Activated CD8-positive, alpha-beta memory T cell treated with anti-CD3 and anti-CD28 coated beads, Interleukin-2, amount 10 ng/mL, durations not matched to agents 7 days and 5 days (primary cell): Measurements from ENCODE around the gene ADAMTS17. TPM values are rescaled to one million over a fixed set of nuclear protein-coding genes. Genes with fewer than 3 reads are reported as not detected.

ENCODE experiments used
- ATAC-seq: fragments of 150-1000 bp; cut with Tn5 transposase; one replicate; pipeline ENCODE4 v1.10.0; 2021; ENCODE audit warnings: moderate library complexity
- CTCF ChIA-PET: fragments of 350-600 bp; sonication (Branson Sonifier 250); formaldehyde crosslinking; loops from one replicate; lab custom pipeline; 2021; ENCODE audit warnings: antibody characterized with exemption; lab: Charles Lee
- DNase-seq: peaks from one replicate; pipeline ENCODE4 v3.0.0-alpha.2; 2020
- H3K27ac Mint-ChIP-seq: one replicate; pipeline ENCODE4 v1.8.0; 2021; ENCODE audit warnings: mild to moderate bottlenecking, mixed read lengths
- H3K27me3 Mint-ChIP-seq: one replicate; pipeline ENCODE4 v1.8.0; 2021; ENCODE audit warnings: mixed read lengths
- H3K36me3 Mint-ChIP-seq: one replicate; pipeline ENCODE4 v1.8.0; 2021; ENCODE audit warnings: mild to moderate bottlenecking, mixed read lengths
- H3K4me1 Mint-ChIP-seq: one replicate; pipeline ENCODE4 v1.8.0; 2021; ENCODE audit warnings: mixed read lengths
- H3K4me3 Mint-ChIP-seq: one replicate; pipeline ENCODE4 v1.8.0; 2021; ENCODE audit warnings: mild to moderate bottlenecking, moderate library complexity, mixed read lengths
- H3K9me3 Mint-ChIP-seq: one replicate; pipeline ENCODE4 v1.8.0; 2022; ENCODE audit warnings: low read depth, mixed read lengths
- total RNA-seq, 2 experiments: library from RNA; stranded (reverse); gene quantifications; one replicate each; pipeline ENCODE4 v1.2.3, GENCODE V29; 2021

Gene ADAMTS17
- total RNA-seq, 2 experiments from 2014 or later, result 1.6 to 1.9 TPM

DNA sequence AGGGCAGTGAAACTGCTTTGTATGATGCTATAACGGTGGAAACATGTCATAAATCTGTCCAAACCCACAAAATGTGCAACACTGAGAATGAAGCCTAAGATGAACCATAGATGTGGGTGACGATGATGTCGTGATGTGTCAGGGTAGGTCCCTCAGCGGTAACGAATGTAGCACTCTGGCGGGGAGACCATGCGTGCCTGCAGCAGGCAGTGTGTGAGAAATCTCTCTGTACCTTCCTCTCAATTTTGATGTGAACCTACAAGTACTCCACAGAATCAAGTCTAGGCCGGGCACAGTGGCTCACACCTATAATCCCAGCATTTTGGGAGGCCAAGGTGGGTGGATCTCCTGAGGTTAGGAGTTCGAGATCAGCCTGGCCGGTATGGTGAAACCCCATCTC, 340.4 kb downstream of the ADAMTS17 start:
- DNase-seq (no peak), ATAC-seq (no peak)
- Mint-ChIP-seq H3K27ac (no peak overlapping the region), H3K4me3 (no peak overlapping the region), H3K36me3 (no peaks in the 10 kb centered on the region), H3K27me3 (no peaks in the 10 kb centered on the region), H3K9me3 (no peaks in the 10 kb centered on the region), H3K4me1 (no peaks in the 10 kb centered on the region)
- CTCF ChIA-PET, result no interaction called here

DNA sequence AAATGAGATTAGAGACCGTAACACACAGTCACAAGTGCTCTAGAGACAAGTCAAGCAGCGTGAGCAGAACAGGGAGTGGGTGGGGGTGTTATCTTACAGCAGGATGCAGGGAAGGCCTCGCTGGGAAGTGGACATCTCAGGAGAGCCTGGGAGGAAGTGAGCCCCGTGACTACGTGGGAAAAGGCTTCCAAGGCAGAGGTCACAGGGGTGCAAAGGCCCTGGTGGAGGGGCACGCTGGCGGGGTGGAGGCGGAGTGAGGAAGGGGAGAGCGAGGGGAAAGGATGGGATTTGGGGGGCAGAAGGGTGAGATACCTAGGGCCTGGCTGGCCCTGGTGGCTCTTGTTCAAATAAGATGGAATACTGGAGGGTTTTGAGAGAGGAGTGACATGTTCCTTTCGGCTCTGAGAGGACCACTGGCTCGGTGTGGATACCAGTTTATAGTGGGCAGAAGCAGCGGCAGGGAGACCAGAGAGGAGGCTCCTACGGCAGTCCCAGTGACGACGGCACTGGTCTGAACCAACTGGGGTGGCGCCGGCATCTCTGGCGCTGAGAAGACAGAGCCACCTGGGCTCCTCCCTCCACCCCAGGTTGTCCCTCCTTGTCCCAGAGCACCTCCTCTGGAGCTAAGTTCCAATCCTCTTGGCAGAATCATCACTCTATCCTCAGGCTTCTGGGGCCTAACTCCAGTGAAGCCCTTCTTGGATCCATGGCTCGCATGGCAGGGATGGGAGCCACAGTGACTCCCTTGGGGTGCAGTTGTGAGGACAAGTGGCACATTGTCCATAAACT, 342.3 kb downstream of the ADAMTS17 start:
- no peaks in the 10 kb centered on the region for H3K4me1 Mint-ChIP-seq
- no peak overlapping the region for H3K4me3 Mint-ChIP-seq
- DNase-seq, result no peak
- no peaks in the 10 kb centered on the region for H3K36me3 Mint-ChIP-seq
- H3K9me3 Mint-ChIP-seq, result no peaks in the 10 kb centered on the region
- no peak for ATAC-seq
- CTCF ChIA-PET, result no interaction called here
- H3K27ac Mint-ChIP-seq, result no peak overlapping the region
- H3K27me3 Mint-ChIP-seq, result no peaks in the 10 kb centered on the region

GRCh38 chr15:99998661-99999101, 343.1 kb downstream of the ADAMTS17 start:
- Mint-ChIP-seq H3K27ac (no peak overlapping the region), H3K4me3 (no peak overlapping the region), H3K9me3 (no peaks in the 10 kb centered on the region), H3K4me1 (no peaks in the 10 kb centered on the region), H3K36me3 (no peaks in the 10 kb centered on the region), H3K27me3 (no peaks in the 10 kb centered on the region)
- DNase-seq (no peak), ATAC-seq (no peak)
- CTCF ChIA-PET, result no interaction called here

DNA sequence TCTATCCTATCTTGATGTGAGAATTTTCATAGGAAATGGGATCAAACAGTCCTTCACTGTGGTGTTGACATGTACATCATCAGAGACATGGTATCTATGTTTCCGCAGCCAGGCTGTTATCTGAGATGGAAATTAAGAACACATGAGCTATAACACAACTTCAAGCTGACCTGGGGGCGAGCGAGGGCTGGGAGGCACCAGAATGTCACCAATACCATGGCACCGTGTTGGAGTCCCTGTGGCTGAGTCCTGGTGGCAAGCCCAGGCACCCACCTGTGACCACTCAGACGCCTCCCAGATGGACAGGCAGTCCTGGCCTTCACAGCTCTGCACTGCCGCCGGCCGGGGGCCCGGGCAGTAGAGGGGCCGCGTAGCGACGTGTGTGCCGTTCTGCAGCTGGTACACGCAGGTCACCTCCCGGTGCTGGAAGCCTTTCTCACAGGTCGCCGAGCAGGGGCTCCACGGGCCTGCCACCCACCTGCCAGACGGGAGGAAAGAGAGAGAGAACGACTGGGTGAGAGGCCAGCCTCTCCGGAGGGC, 344.6 kb downstream of the ADAMTS17 start:
- no peak overlapping the region for H3K4me3 Mint-ChIP-seq
- H3K9me3 Mint-ChIP-seq, result no peaks in the 10 kb centered on the region
- H3K27ac Mint-ChIP-seq, result no peak overlapping the region
- DNase-seq (no peak), ATAC-seq (no peak)
- CTCF ChIA-PET, result no interaction called here
- H3K4me1 Mint-ChIP-seq, result no peaks in the 10 kb centered on the region
- H3K36me3 Mint-ChIP-seq, result no peaks in the 10 kb centered on the region
- no peaks in the 10 kb centered on the region for H3K27me3 Mint-ChIP-seq

GRCh38 chr15:99996660-99997059, 345.1 kb downstream of the ADAMTS17 start:
- Mint-ChIP-seq H3K4me3 (no peak overlapping the region), H3K4me1 (no peaks in the 10 kb centered on the region), H3K36me3 (no peaks in the 10 kb centered on the region), H3K9me3 (no peaks in the 10 kb centered on the region), H3K27me3 (no peaks in the 10 kb centered on the region), H3K27ac (no peak overlapping the region)
- CTCF ChIA-PET, result no interaction called here
- no peak for DNase-seq
- ATAC-seq, result no peak

DNA sequence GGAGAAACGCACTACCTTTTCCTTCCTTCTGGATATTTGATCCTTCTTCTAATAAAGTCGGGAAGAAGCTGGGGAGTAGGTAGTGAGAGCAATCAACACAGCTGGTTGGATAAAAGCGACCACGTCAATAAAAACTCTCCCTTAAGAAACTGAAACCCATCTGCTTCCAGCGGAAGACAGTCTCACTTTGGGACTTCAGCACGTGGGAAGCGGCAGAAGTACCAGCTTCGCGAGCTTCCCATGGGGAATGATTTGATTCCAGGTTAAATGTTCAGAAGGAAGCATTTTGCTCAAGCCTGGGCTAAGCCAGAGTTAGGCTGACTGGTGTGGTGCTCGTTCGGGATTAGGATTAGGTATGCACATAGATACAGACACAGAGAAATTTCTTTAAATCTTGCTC, 346.2 kb downstream of the ADAMTS17 start:
- Mint-ChIP-seq H3K9me3 (no peaks in the 10 kb centered on the region), H3K27me3 (no peaks in the 10 kb centered on the region), H3K4me3 (no peak overlapping the region), H3K27ac (no peak overlapping the region), H3K4me1 (no peaks in the 10 kb centered on the region), H3K36me3 (no peaks in the 10 kb centered on the region)
- no peak for DNase-seq
- ATAC-seq, result no peak
- CTCF ChIA-PET, result no interaction called here

DNA sequence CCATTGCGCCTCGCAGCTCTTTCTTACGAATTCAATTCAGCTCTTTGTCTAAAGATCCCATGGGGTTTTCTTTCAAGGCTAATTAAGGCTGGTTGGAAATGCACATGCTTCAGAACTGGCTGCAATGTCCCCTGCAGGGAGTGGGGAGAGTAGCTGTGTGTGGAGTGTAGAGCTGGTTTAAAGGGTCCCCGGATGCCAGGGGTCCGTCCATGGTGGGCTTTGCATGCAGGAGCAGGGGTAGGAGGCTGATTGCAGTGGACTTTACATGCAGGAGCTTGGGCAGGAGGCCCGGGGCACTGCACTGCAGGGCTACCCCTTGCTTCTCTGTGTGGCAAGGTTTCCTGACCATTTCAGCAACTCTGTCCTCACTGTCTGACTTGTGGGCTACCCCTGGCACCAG, 346.9 kb downstream of the ADAMTS17 start:
- H3K9me3 Mint-ChIP-seq, result no peaks in the 10 kb centered on the region
- no peaks in the 10 kb centered on the region for H3K27me3 Mint-ChIP-seq
- no peaks in the 10 kb centered on the region for H3K36me3 Mint-ChIP-seq
- ATAC-seq (no peak), DNase-seq (no peak)
- H3K27ac Mint-ChIP-seq, result no peak overlapping the region
- H3K4me1 Mint-ChIP-seq, result no peaks in the 10 kb centered on the region
- H3K4me3 Mint-ChIP-seq, result no peak overlapping the region
- CTCF ChIA-PET, result no interaction called here

DNA sequence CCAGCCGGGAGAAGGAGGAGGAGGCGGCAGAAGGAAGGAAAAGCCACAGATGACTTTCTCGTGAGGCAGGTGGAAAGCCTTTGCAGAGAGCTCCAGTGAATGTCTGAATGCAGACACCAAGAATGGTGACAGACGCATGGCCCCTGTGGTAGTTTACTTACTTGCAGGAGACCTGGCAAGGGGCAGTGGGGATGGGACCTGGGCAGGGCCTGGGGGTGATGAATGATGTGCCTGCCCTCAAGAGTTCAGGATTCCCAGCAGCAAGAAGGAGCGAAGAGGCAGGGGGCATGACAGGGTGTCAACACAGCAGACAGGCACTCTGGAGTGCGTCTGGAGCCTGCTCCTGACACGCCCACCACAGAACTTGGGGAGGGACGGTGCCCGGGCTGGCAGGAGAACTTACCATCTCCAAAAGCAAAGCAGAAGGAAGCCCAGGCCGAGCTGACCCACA, 348.1 kb downstream of the ADAMTS17 start:
- Mint-ChIP-seq H3K27ac (no peak overlapping the region), H3K4me3 (no peak overlapping the region), H3K4me1 (no peaks in the 10 kb centered on the region), H3K36me3 (no peaks in the 10 kb centered on the region), H3K27me3 (no peaks in the 10 kb centered on the region), H3K9me3 (no peaks in the 10 kb centered on the region)
- no peak for ATAC-seq
- CTCF ChIA-PET, result no interaction called here
- no peak for DNase-seq

DNA sequence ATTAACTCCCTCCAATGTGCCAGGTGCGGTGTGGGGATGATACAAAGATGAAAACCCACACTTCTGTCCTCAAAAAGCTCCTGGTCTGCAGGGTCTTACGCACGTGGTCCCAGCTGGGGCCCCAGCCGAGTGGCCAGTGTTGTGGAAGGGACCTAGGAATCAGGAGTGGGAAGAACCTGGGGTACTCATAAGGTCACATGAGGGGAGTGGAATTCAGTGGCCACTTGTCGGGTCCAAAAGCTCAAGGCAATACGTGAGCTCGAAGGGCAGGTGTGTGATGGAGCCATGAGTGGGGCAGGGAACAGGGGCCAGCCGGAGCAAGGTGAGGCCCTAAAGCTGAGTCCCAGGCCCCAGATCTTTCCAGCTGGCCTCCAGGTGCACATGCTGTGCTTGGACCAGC, 348.5 kb downstream of the ADAMTS17 start:
- CTCF ChIA-PET, result no interaction called here

GRCh38 chr15:99992611-99993231, 349.1 kb downstream of the ADAMTS17 start:
- CTCF ChIA-PET, result no interaction called here
- Mint-ChIP-seq H3K4me3 (no peak overlapping the region), H3K4me1 (no peaks in the 10 kb centered on the region), H3K27ac (no peak overlapping the region), H3K9me3 (no peaks in the 10 kb centered on the region), H3K36me3 (no peaks in the 10 kb centered on the region), H3K27me3 (no peaks in the 10 kb centered on the region)
- DNase-seq (no peak), ATAC-seq (no peak)

More for the DNA sequence above, 348.5 kb downstream of the ADAMTS17 start:
- no peaks in the 10 kb centered on the region for H3K4me1 Mint-ChIP-seq
- no peaks in the 10 kb centered on the region for H3K27me3 Mint-ChIP-seq
- ATAC-seq (no peak), DNase-seq (no peak)
- no peak overlapping the region for H3K4me3 Mint-ChIP-seq
- H3K36me3 Mint-ChIP-seq, result no peaks in the 10 kb centered on the region
- H3K27ac Mint-ChIP-seq, result no peak overlapping the region
- H3K9me3 Mint-ChIP-seq, result no peaks in the 10 kb centered on the region

DNA sequence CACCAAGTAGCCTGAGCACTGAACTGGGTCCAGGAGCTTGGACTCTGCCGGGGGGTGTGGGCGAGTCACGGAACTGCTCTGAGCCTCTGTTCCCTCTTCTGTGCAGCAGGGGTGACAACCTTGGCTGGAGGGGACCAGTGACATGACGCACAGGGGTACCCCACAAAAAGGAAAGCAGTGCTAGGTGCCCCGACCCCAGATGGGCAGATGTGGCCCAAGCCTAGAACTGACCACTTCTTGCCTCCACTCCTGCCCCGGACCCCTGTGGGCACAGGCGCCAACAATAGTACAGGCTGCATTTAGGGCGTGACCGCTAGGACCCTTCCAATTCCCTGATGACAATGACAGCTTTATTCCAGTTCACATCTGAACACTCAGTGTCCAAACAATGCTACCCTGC, 352.7 kb downstream of the ADAMTS17 start:
- ATAC-seq (no peak), DNase-seq (no peak)
- Mint-ChIP-seq H3K9me3 (no peaks in the 10 kb centered on the region), H3K4me3 (no peak overlapping the region), H3K27ac (no peak overlapping the region), H3K27me3 (no peaks in the 10 kb centered on the region), H3K36me3 (no peaks in the 10 kb centered on the region), H3K4me1 (no peaks in the 10 kb centered on the region)
- CTCF ChIA-PET, result no interaction called here

GRCh38 chr15:99987701-99988100, 354.1 kb downstream of the ADAMTS17 start:
- CTCF ChIA-PET, result no interaction called here
- no peak for ATAC-seq
- no peak overlapping the region for H3K27ac Mint-ChIP-seq
- no peak overlapping the region for H3K4me3 Mint-ChIP-seq
- no peaks in the 10 kb centered on the region for H3K4me1 Mint-ChIP-seq
- DNase-seq, result no peak
- H3K27me3 Mint-ChIP-seq, result no peaks in the 10 kb centered on the region
- H3K9me3 Mint-ChIP-seq, result no peaks in the 10 kb centered on the region
- H3K36me3 Mint-ChIP-seq, result no peaks in the 10 kb centered on the region

DNA sequence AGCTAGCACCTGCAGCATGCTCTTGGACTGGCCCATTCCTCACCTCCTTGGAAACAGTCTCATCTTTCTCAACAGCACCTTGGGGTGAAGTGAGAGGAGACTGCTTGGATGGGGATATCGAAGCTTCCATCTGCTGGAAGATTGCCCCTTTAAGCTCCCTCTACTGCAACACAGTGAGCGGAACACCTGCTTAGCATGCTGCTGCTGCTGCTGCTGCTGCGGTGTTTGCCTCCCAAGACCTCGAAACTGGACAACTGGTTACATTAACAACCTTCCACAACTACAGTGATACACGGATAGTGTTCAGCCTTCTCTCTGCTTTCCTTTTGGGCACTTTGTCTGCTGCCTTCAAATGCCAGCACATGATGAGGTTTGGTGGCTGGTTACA, 354.7 kb downstream of the ADAMTS17 start:
- no peaks in the 10 kb centered on the region for H3K27me3 Mint-ChIP-seq
- no peaks in the 10 kb centered on the region for H3K9me3 Mint-ChIP-seq
- H3K36me3 Mint-ChIP-seq, result no peaks in the 10 kb centered on the region
- H3K4me3 Mint-ChIP-seq, result no peak overlapping the region
- H3K4me1 Mint-ChIP-seq, result no peaks in the 10 kb centered on the region
- no peak overlapping the region for H3K27ac Mint-ChIP-seq
- ATAC-seq (no peak), DNase-seq (no peak)
- CTCF ChIA-PET, result no interaction called here
